ENCODE results near the gene ULK3.

The ULK3 gene

DNA sequence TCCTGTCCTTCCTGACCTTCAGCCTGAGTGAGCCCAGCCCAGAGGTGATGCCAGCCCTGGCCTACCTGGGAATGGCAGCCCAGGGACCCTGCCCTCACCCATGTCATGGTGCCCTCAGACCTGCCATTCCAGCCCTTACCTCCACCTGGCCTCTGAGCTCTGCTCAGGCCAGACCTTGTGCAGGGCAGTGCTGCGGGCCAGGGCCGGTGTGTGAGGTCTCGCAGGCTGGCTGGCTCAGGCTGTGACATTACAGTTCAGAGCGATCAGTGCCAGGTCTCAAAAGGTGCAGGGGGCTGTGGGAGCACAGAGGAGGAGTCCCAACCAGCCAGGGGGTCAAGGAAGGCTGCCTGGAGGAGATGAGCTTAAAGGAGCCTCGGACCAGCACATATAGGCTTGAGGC lies 22.9 kb downstream of the ULK3 start:
- DNase-seq, result no peak

DNA sequence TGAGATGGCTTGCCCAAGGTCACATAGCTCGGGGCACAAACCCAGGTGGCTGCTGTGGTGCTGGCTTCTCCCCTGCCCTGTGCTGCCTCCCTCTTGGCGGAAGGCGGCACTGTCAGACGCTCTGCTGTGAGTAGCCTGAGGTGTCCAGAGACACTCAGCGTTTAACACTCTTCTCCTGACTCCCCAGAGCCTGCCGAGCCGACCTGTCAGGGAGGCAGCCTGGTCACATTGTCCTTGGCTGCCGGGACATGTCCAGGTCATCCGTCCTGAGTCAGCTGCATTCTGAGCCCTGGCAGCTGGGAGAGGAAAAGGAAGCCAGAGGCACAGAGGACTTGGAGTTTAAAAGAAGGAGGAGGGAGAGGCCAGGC lies 25.6 kb downstream of the ULK3 start:
- no peak for DNase-seq

DNA sequence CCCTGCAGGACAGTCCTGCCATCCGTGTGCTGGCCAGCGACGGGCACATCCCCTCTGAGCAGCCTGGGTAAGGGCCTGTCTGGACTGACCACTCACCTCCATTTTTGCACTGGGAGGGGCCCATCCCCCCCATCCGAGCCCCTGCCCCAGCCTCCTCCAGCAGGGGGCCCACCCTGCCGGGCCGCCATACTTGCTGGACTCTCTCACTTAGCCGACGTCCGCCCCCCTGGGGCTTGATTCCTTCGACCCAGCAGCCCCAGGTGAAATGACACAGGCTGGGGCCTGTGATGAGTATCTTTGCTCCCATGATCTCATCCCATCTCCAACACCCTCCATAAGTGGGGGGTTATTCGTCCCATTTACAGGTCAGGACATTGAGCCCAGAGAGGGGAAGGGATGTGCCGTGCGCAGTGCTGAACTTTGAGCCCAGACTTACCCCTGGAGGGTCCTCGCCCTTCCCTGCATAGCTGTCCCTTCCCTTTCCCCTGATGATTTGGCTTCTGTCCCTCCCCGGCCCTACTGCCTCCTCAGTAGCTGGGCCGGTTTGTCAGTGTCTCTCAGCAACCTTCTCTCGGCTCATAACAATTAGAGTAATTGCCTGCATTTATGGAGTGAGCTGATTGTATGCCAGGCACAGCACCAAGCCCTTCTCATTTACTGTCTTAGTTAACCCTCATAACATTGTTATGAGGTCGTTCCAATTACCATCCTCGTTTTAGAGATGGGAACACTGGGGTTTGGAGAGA lies 26.2 kb downstream of the ULK3 start:
- DNase-seq, result no peak

DNA sequence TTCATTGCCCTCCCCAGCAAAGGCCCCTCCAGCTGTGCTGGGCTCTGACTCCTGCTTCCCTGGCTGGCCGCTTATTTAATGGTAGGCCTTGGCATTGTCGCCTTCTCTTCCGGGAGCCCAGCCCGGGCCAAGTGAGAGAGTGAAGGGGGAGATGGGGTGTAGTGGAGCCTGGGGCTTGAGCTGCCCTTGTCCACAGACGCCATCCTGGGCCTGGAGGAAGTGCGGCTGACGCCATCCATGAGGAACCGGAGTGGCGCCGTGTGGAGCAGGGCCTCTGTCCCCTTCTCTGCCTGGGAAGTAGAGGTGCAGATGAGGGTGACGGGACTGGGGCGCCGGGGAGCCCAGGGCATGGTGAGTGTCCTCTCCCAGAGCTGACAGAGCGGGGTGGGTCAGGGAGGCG lies 27.0 kb downstream of the ULK3 start:
- no peak for DNase-seq

DNA sequence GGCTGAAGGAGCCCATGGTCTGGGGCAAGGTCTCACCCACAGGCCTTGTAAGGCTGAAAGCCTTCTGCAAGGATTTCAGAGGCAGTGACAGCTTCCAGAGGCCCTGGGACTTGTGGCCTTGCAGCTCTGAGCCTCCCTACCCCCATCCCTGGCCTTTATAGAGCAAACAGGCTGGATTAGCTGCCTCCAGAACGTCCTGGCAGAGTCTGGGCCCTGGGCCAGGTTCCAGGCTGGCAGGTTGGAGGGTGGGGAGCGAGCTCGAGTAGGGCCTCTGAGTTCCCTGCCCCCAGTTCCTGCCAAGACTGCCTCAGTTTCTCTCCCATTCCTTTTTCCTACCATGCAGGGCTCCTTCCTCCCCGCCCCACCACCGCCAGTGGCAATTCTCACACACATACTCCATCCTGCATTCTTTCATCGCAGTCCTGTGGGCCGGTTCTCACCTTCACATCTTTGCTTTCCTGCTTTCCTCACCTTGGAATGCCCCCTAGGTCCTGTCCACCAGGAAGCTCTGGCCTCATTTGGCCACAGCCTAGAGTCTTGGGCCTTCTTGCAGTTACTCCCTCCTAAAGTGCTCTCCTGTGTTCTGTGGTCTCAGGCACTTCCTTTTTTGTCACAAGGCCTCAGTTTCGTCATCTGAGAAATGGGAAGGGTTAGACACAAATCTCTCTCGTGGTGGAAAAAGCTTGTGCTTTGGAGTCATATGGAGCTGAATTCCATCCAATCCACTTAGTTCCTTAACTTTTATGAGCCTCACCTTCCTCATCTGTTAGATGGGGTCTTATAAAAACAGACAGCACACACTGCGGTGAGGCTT lies 27.6 kb downstream of the ULK3 start:
- DNase-seq, result no peak

DNA sequence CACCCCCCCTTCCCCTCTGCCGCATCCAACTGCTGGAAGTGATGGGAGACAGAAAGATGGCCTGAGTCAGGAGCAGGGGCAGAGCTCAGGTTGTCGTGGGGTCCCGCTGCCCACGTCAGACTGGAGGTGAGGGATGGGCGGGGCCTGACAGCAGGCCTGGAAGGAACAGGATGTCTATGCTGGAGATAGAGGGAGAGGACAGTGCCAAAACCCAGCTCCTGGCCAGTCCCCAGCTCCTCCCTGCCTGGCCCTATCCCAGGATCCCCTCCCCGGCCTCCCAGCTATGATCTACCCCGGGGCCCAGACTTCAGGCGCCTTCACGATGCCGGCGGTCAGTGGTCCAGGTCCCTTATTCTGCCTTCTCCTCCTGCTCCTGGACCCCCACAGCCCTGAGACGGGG lies 30.4 kb downstream of the ULK3 start, which contains the start of gene LMAN1L:
TSS of gene LMAN1L (plus strand) at position 303 of the 400 bp plus-strand sequence. CDS start at position 323, 20 bp downstream.
- DNase-seq, result no peak

DNA sequence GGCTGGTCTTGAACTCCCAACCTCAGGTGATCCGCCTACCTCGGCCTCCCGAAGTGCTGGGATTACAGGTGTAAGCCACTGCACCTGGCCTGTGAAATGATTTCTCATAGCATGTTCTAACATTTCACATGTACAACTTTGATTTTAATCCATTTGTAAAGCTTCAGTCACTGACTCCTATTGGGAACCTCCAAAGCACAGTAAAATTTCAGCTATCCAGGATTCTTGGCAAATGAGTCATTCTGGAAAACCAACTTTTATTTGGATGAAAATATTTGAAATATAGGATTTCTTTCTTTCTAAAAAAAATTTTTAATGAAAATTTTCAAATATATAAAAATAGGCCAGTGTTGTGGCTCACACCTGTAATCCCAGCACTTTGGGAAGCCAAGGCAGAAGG lies 33.0 kb downstream of the ULK3 start:
- no peak for DNase-seq

DNA sequence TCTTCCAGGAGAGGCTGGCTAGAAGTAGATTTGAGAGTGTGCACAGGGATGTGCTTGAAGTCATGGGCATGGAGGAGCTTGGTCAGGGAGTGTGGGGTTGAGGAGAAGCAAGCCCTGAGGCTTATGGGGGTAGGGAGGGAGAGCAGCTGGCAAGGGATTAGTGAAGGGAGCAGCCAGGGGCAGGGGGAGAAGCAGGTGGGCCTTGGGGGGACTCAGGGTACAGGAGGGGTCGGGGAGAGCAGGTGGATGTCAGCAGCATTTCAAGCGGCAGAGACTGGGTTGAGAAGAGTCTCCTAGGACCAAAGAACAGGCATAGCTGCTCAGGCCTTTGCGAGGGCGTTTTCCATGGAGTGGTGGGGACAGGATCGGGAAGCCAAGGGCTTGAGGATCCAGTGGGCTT lies 33.7 kb downstream of the ULK3 start:
- no peak for DNase-seq

DNA sequence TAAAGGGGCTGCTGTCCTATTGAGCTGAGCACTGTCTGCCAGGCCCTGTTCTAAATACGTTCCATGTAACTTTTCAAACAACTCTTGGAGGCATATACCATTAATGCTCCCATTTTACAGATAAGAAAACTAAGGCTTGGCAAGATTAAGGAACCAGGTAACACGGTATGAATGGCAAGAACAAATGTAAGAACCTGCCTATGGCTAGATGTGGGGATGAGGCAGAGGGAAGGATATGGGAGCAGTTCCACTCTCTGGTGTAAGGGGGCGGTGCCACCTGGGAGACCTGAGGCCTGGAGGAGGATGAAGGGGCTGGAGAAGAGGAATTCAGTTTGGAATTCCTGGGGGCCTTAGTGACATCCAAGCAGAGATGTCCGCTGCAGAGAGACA lies 34.1 kb downstream of the ULK3 start:
- DNase-seq, result no peak

DNA sequence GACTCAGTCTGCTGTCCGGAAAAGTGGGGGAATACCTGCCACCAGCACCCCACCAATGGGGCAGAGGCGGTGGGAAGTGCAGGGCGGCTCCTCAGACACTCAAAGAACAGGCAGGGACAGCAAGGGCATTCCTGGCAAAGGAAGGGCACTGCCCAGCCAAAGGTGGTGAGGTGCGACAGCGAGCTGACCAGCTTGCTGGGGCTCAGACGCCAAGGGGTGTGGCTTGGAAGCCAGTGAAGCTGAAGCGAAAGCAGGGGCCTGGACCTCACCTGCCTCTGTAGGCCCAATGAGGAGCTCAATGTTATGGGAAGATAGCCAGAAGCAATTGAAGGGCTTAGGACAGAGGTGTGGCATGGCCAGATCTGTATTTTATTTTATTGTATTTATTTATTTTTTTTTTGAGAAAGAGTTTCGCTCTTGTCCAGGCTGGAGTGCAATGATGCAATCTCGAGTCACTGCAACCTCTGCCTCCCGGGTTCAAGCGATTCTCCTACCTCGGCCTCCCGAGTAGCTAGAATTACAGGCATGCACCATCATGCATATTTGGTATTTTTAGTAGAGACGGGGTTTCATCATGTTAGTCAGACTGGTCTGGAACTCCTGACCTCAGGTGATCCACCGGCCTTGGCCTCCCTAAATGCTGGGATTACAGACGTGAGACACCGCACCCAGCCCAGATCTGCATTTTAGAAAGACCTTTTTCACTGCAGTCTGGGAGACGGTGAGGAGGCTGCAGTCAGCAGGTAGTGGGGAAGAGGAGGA lies 34.7 kb downstream of the ULK3 start:
- no peak for DNase-seq

DNA sequence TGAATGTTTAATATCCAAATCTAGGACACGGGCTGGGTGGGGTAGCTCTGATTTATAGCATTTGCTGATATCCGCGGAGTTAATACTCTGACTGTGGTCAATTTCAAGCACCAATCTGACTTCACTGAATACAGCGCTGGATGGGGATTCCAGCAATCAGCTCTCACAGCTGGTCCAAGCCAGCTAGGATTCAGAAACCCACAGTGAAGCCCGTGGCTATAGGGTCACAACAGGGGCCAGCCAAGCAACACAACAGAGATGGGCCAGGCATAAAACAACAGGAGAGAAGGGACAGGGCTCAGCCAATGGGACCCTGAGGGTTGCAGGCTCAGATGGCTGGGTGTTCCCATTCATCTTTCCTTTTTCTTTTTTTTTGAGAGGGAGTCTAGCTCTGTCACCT lies 35.7 kb downstream of the ULK3 start:
- no peak for DNase-seq

DNA sequence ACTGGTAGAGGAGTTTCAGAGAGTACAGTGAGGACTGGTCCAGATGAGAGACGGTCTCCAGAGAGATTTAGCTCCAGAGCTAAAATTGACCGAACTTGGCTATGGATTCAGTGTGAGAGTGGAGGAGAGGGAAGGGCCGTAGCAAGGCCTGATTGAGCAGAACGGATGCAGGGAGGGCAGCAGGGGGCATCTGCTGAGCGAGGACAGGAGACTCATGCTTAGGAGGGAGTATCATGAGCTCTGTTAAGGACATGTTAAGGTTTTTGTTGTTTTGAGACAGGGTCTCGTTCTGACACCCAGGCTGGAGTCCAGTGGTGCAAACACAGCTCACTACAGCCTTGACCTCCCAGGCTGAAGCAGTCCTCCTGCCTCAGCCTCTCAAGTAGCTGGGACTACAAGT lies 38.0 kb downstream of the ULK3 start:
- DNase-seq, result no peak

DNA sequence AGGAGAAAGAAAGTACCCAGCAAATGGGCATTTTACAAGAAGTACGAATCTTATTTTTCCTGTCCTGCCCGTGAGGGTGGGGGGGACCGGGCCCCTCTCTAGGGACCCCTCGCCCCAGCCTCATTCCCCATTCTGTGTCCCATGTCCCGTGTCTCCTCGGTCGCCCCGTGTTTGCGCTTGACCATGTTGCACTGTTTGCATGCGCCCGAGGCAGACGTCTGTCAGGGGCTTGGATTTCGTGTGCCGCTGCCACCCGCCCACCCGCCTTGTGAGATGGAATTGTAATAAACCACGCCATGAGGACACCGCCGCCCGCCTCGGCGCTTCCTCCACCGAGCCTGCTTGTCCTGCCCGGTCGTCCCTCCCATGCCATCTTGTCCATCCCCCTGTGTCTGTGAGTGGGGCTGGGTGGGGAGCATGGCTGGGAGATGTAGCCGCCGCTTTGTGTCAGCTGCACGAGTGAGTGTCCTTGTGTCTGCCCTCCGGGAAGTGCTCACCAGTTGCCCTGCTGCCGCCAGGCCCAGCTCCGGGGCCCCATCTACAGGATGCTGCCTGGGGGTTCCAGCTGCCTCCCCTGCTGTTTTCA lies 40.0 kb downstream of the ULK3 start:
- DNase-seq, result no peak

DNA sequence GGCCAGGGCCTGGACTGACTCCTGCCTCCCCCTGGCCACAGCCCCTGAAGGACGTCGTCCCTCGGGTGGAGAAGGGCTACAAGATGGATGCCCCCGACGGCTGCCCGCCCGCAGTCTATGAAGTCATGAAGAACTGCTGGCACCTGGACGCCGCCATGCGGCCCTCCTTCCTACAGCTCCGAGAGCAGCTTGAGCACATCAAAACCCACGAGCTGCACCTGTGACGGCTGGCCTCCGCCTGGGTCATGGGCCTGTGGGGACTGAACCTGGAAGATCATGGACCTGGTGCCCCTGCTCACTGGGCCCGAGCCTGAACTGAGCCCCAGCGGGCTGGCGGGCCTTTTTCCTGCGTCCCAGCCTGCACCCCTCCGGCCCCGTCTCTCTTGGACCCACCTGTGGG lies 40.7 kb downstream of the ULK3 start:
- DNase-seq, result no peak

DNA sequence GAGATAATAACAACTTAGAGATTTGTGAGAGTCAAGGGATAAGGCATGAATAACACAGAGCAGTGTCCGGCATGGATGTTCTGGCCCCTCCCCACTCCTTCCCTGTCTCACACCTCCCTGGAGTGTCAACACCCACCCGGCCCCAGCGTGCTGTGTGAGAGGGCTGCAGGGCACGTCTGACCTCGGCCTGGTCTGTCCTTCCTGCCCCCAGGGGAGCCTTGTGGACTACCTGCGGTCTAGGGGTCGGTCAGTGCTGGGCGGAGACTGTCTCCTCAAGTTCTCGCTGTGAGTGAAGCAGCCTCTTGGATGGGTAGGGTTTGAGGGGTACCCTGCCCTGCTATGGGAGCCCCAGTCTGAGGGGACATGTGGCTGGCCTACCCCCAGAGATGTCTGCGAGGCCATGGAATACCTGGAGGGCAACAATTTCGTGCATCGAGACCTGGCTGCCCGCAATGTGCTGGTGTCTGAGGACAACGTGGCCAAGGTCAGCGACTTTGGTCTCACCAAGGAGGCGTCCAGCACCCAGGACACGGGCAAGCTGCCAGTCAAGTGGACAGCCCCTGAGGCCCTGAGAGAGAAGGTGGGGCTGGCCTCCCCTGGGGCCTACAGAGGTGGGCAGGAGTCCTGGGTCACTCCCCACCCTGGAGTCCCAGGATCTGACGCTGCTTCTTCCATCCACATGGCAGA lies 41.5 kb downstream of the ULK3 start:
- no peak for DNase-seq

DNA sequence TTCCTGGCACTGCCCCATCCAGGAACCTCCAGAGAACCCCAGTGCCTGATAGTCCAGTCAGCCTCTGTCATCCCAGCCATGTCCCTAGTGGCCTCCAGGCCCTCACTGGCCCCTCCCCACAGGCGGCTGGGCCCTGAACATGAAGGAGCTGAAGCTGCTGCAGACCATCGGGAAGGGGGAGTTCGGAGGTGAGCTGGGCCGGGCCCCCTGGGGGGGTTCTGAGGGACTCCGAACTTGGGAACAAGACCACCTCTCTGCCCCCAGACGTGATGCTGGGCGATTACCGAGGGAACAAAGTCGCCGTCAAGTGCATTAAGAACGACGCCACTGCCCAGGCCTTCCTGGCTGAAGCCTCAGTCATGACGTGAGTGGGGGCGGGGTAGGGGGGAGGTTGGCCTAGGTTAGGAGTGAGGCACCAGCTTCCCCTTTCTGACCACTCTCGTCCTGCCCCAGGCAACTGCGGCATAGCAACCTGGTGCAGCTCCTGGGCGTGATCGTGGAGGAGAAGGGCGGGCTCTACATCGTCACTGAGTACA lies 42.3 kb downstream of the ULK3 start:
- no peak for DNase-seq

DNA sequence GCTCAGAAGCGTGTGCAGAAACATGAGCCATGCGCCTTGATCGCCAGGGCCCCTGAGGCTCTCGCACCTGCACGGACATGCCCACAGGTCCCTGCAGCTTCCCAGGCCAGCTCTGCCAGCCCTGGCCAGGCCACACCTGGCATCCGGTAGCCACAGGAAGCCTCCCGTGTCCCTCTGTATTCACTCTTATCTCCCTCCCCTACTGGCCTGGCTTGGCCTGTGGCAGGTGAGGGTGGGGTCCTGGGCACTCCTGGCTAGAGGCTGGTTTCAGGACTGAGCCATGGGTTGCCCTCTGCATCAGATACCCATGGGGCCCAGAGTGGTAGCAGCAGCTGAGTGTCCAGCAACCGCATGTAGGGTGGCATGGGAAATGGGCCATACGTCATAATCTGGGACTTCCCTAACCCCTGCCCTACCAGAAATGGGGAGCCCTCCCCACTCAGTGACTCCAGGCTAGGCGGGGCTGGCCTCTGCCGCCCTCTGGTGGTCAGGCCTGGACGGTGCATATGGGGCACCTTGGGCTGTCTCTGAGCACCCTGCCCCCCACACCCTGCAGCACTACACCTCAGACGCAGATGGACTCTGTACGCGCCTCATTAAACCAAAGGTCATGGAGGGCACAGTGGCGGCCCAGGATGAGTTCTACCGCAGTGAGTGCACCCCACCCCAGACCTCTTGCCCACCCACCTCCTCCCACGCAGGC lies 42.9 kb downstream of the ULK3 start:
- DNase-seq, result no peak

DNA sequence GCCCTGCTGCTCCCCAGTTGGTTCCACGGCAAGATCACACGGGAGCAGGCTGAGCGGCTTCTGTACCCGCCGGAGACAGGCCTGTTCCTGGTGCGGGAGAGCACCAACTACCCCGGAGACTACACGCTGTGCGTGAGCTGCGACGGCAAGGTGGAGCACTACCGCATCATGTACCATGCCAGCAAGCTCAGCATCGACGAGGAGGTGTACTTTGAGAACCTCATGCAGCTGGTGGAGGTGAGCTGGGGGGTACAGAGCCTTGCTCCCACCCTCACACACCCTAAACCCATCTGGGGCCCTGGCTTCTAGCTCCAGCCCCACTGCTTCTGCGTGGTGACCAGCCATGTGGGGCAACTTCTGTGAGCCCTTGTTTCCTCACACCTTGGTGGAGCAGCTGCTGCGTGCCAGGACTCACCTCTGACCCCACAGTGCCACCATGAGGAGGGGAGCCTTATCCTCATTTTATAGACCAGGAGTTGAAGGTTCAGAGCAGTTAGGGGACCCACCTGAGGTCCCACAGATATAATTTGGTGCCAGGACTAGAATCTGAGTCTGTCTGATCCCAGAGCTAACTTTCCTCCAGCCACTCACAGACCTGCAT lies 43.6 kb downstream of the ULK3 start:
- DNase-seq, result no peak

DNA sequence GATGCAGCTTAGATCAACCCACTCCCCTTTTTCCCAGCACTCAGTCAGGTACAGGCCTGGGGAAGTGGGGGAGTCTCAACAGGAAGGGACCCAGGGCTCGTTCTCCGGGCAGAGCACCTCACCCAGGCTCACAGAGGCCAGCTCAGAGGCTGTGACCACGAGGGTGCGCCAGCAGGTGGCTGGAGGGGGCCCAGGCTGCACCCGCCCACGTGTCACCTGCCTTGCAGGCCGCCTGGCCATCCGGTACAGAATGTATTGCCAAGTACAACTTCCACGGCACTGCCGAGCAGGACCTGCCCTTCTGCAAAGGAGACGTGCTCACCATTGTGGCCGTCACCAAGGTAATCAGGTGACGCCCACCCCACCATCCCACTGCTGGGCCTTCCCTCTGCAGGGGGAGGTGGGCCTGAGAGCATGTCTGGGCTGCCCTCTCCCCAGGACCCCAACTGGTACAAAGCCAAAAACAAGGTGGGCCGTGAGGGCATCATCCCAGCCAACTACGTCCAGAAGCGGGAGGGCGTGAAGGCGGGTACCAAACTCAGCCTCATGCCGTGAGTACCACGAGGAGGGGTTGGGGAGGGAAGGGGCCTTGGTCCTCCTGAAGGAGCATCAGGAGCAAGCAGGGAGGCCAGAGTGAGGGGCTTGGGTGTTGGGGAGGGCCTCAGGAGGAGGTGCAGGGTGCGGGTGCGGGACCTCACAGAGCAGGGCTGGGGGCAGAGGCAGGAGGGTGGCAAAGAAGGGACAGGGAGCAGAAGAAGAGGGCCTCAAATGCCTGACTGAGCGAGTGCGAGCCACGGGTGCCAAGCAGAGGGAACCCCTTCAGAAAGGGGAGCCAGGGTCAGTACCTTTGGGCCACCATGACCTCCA lies 44.3 kb downstream of the ULK3 start:
- no peak for DNase-seq

DNA sequence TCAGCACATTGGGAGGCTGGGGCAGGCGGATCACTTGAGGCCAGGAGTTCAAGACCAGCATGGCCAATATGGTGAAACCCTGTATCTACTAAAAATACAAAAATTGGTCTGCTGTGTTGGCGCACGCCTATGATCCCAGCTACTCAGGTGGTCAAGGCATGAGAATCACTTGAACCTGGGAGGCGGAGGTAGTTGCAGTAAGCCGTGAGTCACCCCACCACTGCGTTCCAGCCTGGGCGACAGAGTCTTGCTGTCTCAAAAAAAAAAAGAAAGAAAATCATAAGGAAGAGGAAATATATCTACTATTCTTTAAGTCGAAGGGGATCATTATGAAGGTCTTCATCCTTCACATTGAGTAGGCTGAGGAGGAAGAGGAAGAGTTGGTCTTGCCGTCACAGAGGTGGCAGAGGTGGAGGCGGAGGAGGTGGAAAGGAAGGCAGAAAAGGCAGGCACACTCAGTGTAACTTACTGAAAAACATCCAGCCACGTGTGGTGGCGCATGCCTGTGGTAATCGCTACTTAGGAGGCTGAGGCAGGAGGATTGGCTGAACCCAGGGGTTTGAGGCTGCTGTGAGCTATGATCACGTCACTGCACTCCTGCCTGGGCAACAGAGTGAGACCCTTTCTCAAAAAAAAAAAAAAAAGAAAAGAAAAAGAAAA lies 46.9 kb downstream of the ULK3 start:
- no peak for DNase-seq

Data from SIG-M5 (cell line).